HCT116 (cell line): ENCODE results near the gene CDK8. TPM values are rescaled to one million over a fixed set of nuclear protein-coding genes. Genes with fewer than 3 reads are reported as not detected.

ENCODE experiments used
- ATAC-seq: fragments of 200-7000 bp; cut with Tn5 transposase; 2 replicates; pipeline ENCODE4 v1.9.1; 2020; ENCODE audit warnings: mild to moderate bottlenecking, moderate library complexity
- BruUV-seq: library from RNA; stranded (reverse); fragments of 400-500 nt; replicated peaks from 2 replicates; lab custom pipeline; 2021; lab: Mats Ljungman, UMichigan
- CTCF ChIA-PET: fragments of 300-600 bp; sonication (Branson Sonifier 250); formaldehyde crosslinking; loops from one replicate; lab custom pipeline; 2021; ENCODE audit warnings: antibody characterized with exemption; lab: Charles Lee
- POLR2A ChIA-PET: fragments of 300-600, 350-600 bp; sonication (Branson Sonifier 250); formaldehyde crosslinking; loops from one replicate; lab custom pipeline; 2021; ENCODE audit warnings: antibody characterized with exemption; lab: Charles Lee
- RAD21 ChIA-PET, 2 experiments: fragments of 300-600 bp; sonication (Branson Sonifier 250); formaldehyde crosslinking; loops; one replicate each; lab custom pipeline; 2023; ENCODE audit warnings: low total read pairs in 2 of 2; ENCODE audit not compliant: uncharacterized antibody in 2 of 2, unreplicated experiment in 2 of 2, low non-redundant PET in 1 of 2; lab: Charles Lee
- DNase-seq: peaks from one replicate; pipeline ENCODE4 v3.0.0-alpha.2; 2010; ENCODE audit warnings: low read depth, low spot score
- H2AFZ ChIP-seq: fragments of 200-600 bp; shearing (Covaris generic), sonication (generic); 2 replicates; pipeline ENCODE4 v1.6.1; 2017; ENCODE audit warnings: low read depth, mixed run types, mixed read lengths, antibody characterized with exemption, low read length; ENCODE audit not compliant: poor library complexity, severe bottlenecking
- H3K27ac ChIP-seq: 2 replicates; pipeline ENCODE4 v1.5.1; 2012; ENCODE audit warnings: low read depth, low read length
- H3K27me3 ChIP-seq: fragments of 200-600 bp; sonication (generic); 2 replicates; pipeline ENCODE4 v1.6.1; 2016; ENCODE audit warnings: mixed run types, low read length, mixed read lengths; ENCODE audit not compliant: insufficient read depth
- H3K36me3 ChIP-seq, 2 experiments: fragments of 200-500 bp in 1 of 2; fragments of 200-600 bp in 1 of 2; sonication (Bioruptor generic) in 1 of 2; sonication (generic) in 1 of 2; 2 replicates each; pipeline versions ENCODE4 v1.5.1 to v1.6.1; 2014 to 2016; ENCODE audit warnings: low read length in 2 of 2, inconsistent platforms in 1 of 2, mixed read lengths in 1 of 2, mixed run types in 1 of 2; ENCODE audit not compliant: insufficient read depth in 2 of 2, control insufficient read depth in 1 of 2
- H3K4me1 ChIP-seq, 2 experiments: fragments of 200-600 bp in 1 of 2; sonication (generic) in 1 of 2; 2 replicates each; pipeline versions ENCODE4 v1.5.1 to v1.6.1; 2012 to 2017; ENCODE audit warnings: low read length in 2 of 2, inconsistent platforms in 1 of 2, mild to moderate bottlenecking in 1 of 2, mixed read lengths in 1 of 2, mixed run types in 1 of 2, moderate library complexity in 1 of 2; ENCODE audit not compliant: insufficient read depth in 2 of 2, control insufficient read depth in 1 of 2
- H3K4me2 ChIP-seq: fragments of 200-600 bp; sonication (generic); 2 replicates; pipeline ENCODE4 v1.6.1; 2017; ENCODE audit warnings: mixed run types, low read length, mixed read lengths
- H3K4me3 ChIP-seq, 2 experiments: fragments of 200-600 bp in 1 of 2; sonication (generic) in 1 of 2; replicated peaks in 1 of 2; 2 replicates each; pipeline ENCODE4 v1.5.1; 2011 to 2016; ENCODE audit warnings: low read length in 2 of 2, control low read depth in 1 of 2, low read depth in 1 of 2, mild to moderate bottlenecking in 1 of 2, mixed read lengths in 1 of 2, mixed run types in 1 of 2
- H3K79me2 ChIP-seq: fragments of 200-600 bp; sonication (generic); 2 replicates; pipeline ENCODE4 v1.6.1; 2017; ENCODE audit warnings: mild to moderate bottlenecking, mixed run types, low read length, moderate library complexity, mixed read lengths; ENCODE audit not compliant: insufficient read depth
- H3K9ac ChIP-seq: fragments of 200-600 bp; sonication (generic); 2 replicates; pipeline ENCODE4 v1.6.1; 2016; ENCODE audit warnings: low read length, mixed read lengths
- H3K9me2 ChIP-seq: fragments of 200-600 bp; sonication (generic), shearing (Covaris generic); 2 replicates; pipeline ENCODE4 v1.6.1; 2017; ENCODE audit warnings: mixed run types, mild to moderate bottlenecking, moderate library complexity; ENCODE audit not compliant: insufficient read depth
- H3K9me3 ChIP-seq, 2 experiments: fragments of 200-500 bp in 1 of 2; fragments of 200-600 bp in 1 of 2; sonication (Bioruptor generic) in 1 of 2; sonication (generic) in 1 of 2; 2 replicates each; pipeline ENCODE4 v1.6.1; 2014 to 2017; ENCODE audit warnings: low read length in 2 of 2, mixed read lengths in 2 of 2, inconsistent platforms in 1 of 2, low read depth in 1 of 2, mild to moderate bottlenecking in 1 of 2, mixed run types in 1 of 2, moderate library complexity in 1 of 2; ENCODE audit not compliant: control insufficient read depth in 1 of 2, insufficient read depth in 1 of 2
- H4K20me1 ChIP-seq: fragments of 200-600 bp; sonication (generic), shearing (Covaris generic); 2 replicates; pipeline ENCODE4 v1.6.1; 2017; ENCODE audit warnings: mixed run types, mild to moderate bottlenecking, moderate library complexity; ENCODE audit not compliant: insufficient read depth
- ELF1 ChIP-seq: IDR thresholded peaks from 2 replicates; pipeline ENCODE4 v1.6.1; 2012; ENCODE audit warnings: low read depth, borderline replicate concordance
- SIN3A ChIP-seq: IDR thresholded peaks from 2 replicates; pipeline ENCODE4 v1.6.1; 2012; ENCODE audit warnings: low read depth
- YY1 ChIP-seq: IDR thresholded peaks from 2 replicates; pipeline ENCODE4 v1.6.1; 2011; ENCODE audit warnings: low read length, low read depth, moderate library complexity, mild to moderate bottlenecking; ENCODE audit not compliant: insufficient replicate concordance; ENCODE audit errors: extremely low read depth
- ZFX ChIP-seq: fragments of 450-650 bp; IDR thresholded peaks from 2 replicates; pipeline ENCODE4 v1.6.1; 2017
- ZNF274 ChIP-seq: fragments of 200-500 bp; sonication (Bioruptor generic); IDR thresholded peaks from 2 replicates; pipeline ENCODE4 v1.6.1; 2014; ENCODE audit warnings: mild to moderate bottlenecking, low read depth, low read length, inconsistent platforms
- intact Hi-C: fragments of 100-400 bp; cut with micrococcal nuclease; formaldehyde crosslinking; loops from 2 replicates; pipeline ENCODE4 v1.10.0; 2022
- total RNA-seq: library from RNA; stranded (reverse); gene quantifications from one replicate; pipeline ENCODE4 v1.2.1, GENCODE V29; 2021; ENCODE audit not compliant: unreplicated experiment
- TF ChIP-seq, protein P1 (sequence below): IDR thresholded peaks from 2 replicates; pipeline ENCODE4 v1.6.1; 2012
- TF ChIP-seq, protein P2 (sequence below): IDR thresholded peaks from 2 replicates; pipeline ENCODE4 v1.6.1; 2012; ENCODE audit warnings: low read depth

The CDK8 gene
- total RNA-seq, 1 experiment from 2014 or later, result 23.8 TPM

DNA sequence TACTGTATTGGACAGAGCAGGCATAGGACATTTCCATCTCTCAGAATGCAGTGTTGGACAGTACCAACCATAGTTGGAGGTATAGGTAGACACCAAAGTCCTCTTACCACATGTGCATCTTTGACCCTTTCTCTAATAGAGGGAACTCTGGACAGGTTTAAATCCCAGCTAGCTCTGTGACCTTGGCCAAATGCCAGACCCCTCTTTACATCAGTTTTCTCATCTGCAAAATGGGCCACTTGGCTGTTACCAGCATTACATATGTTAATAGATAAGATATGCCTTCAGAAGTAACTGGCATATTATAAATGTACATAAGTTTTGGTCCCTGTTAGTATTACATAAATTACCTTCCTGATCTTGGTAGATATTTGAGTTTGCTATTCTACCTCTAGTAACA lies 54.3 kb downstream of the CDK8 start (continued):
- TF ChIP-seq SIN3A (no peak), ELF1 (no peak)
- TF ChIP-seq, protein P1, sequence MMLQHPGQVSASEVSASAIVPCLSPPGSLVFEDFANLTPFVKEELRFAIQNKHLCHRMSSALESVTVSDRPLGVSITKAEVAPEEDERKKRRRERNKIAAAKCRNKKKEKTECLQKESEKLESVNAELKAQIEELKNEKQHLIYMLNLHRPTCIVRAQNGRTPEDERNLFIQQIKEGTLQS, result no peak

DNA sequence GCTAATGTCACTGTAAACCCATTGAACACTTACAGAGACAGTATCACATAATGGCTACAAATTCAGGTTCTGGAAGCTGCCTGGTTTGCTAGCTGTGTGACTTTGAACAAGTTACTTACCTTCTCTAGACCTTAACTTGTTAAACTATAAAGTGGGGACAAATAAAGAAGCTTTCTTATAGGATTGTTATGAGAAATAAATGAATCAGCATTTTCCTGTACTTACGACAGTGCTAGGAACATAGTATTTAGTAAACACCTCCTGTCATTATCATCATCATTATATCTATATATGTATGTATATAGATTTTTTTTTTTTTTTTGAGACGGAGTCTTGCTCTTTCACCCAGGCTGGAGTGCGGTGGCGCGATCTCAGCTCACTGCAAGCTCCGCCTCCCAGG lies 54.9 kb downstream of the CDK8 start:
- Histone ChIP-seq H4K20me1 (no peaks in the 10 kb centered on the region; the same call in 1 of the 2 replicates), H3K4me1 (no peaks in the 10 kb centered on the region)
- no peak for ATAC-seq
- intact Hi-C loops, result no loop called here
- no peak for TF ChIP-seq ZNF274
- TF ChIP-seq, protein P2, sequence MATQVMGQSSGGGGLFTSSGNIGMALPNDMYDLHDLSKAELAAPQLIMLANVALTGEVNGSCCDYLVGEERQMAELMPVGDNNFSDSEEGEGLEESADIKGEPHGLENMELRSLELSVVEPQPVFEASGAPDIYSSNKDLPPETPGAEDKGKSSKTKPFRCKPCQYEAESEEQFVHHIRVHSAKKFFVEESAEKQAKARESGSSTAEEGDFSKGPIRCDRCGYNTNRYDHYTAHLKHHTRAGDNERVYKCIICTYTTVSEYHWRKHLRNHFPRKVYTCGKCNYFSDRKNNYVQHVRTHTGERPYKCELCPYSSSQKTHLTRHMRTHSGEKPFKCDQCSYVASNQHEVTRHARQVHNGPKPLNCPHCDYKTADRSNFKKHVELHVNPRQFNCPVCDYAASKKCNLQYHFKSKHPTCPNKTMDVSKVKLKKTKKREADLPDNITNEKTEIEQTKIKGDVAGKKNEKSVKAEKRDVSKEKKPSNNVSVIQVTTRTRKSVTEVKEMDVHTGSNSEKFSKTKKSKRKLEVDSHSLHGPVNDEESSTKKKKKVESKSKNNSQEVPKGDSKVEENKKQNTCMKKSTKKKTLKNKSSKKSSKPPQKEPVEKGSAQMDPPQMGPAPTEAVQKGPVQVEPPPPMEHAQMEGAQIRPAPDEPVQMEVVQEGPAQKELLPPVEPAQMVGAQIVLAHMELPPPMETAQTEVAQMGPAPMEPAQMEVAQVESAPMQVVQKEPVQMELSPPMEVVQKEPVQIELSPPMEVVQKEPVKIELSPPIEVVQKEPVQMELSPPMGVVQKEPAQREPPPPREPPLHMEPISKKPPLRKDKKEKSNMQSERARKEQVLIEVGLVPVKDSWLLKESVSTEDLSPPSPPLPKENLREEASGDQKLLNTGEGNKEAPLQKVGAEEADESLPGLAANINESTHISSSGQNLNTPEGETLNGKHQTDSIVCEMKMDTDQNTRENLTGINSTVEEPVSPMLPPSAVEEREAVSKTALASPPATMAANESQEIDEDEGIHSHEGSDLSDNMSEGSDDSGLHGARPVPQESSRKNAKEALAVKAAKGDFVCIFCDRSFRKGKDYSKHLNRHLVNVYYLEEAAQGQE, result no peak
- TF ChIP-seq YY1, result no peak
- TF ChIP-seq ZFX, result no peak
- no peak for TF ChIP-seq ELF1
- TF ChIP-seq, protein P1, result no peak
- TF ChIP-seq, all 23 proteins: peak for 0
- H3K9ac ChIP-seq, result no peak overlapping the region
- BruUV-seq, result no TSS peak
- no peaks in the 10 kb centered on the region for H3K9me3 ChIP-seq
- H3K9me2 ChIP-seq, result no peaks in the 10 kb centered on the region
- RAD21 ChIA-PET, result no interaction called here
- peaks cover 54% of the 10 kb centered on the region for H3K79me2 ChIP-seq
- H2AFZ ChIP-seq, result no peak overlapping the region
- H3K36me3 ChIP-seq, result no peaks in the 10 kb centered on the region
- H3K4me2 ChIP-seq, result no peak overlapping the region
- H3K27me3 ChIP-seq, result no peaks in the 10 kb centered on the region
- POLR2A ChIA-PET, result no interaction called here
- CTCF ChIA-PET, result no interaction called here
- no peak for DNase-seq
- H3K4me3 ChIP-seq, result no peak overlapping the region
- H3K27ac ChIP-seq, result no peak overlapping the region
